H1 (cell line): ENCODE results near the gene MCF2L. TPM values are rescaled to one million over a fixed set of nuclear protein-coding genes. Genes with fewer than 3 reads are reported as not detected.

Experiments used
- SIX5 ChIP-seq: IDR thresholded peaks from 2 replicates; pipeline ENCODE4 v1.6.1; 2011; ENCODE audit warnings: mild to moderate bottlenecking, low read depth, low read length
- SUZ12 ChIP-seq: fragments of 200-600 bp; sonication (generic); IDR thresholded peaks from 2 replicates; pipeline ENCODE4 v1.6.1; 2012; ENCODE audit warnings: mild to moderate bottlenecking, inconsistent platforms, low read length, moderate library complexity, mixed read lengths
- TAF1 ChIP-seq: IDR thresholded peaks from 2 replicates; pipeline ENCODE4 v1.6.1; 2011; ENCODE audit warnings: mild to moderate bottlenecking, low read depth, low read length
- polyA plus RNA-seq, 7 experiments: library from polyadenylated mRNA; depleted of rRNA in 3 of 7; stranded (reverse) in 5 of 7; unstranded in 2 of 7; fragments of >200 nt in 5 of 7; fragments of 200-250 nt in 2 of 7; gene quantifications; 1 replicate in 5 of 7; 2 replicates in 1 of 7; 4 replicates in 1 of 7; pipeline versions ENCODE4 v1.2.1 to v1.2.3, GENCODE V29; 2011 to 2013; ENCODE audit warnings: missing spikeins in 2 of 7, mixed read lengths in 2 of 7
- total RNA-seq: library from RNA; stranded (reverse); fragmentation: NEBNext Ultra II Directional; extraction: Animal tissue kit (Norgen Biotek cat#: 25700); gene quantifications from 2 replicates; pipeline ENCODE4 v1.2.1, GENCODE V29; 2021

Gene MCF2L
- total and polyA plus RNA-seq, 2 of the 8 experiments (the other 6 are each of a cell fraction or from before 2014, with no cell fraction given): 10.1 to 24.4 TPM

DNA sequence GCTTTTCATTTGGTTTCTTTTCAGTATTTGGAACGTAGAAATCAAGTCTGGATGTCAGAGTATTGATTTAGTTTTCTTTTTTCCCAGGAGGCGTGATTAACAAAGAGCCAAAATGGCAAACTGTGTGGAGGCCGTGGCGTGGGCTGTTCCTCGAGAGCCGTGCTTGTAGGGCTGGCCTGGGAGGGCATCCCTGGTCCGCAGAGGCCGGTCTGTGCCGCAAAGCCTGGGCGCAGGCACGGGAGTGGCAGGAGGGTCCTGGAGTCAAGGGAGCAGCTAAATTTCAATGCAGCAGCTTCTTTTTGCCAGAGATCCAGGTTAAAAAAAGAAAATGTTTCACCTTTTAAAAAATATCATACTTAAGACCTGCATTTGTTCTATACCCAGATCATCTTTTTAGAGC, 13.1 kb upstream of the MCF2L start (continued):
- no peak for TF ChIP-seq TAF1
- TF ChIP-seq SIX5: no peak
- no peak for TF ChIP-seq SUZ12
